HCT116 (cell line): Measurements from ENCODE around the gene SOCS4.

ENCODE experiments used
- CTCF ChIP-seq, 3 experiments: fragments of 200-600 bp in 1 of 3; sonication (generic) in 1 of 3; IDR thresholded peaks in 2 of 3; conservative IDR thresholded peaks in 1 of 3; 2 replicates each; pipeline ENCODE4 v1.5.1; 2012 to 2017; ENCODE audit warnings: low read depth in 2 of 3, low read length in 2 of 3, antibody characterized with exemption in 1 of 3, borderline replicate concordance in 1 of 3, control low read depth in 1 of 3, mild to moderate bottlenecking in 1 of 3, mixed read lengths in 1 of 3, mixed run types in 1 of 3, moderate library complexity in 1 of 3; ENCODE audit not compliant: insufficient read depth in 1 of 3
- EZH2 ChIP-seq: fragments of 200-600 bp; sonication (generic); IDR thresholded peaks from 2 replicates; pipeline ENCODE4 v1.6.1; 2017; ENCODE audit warnings: antibody characterized with exemption, mixed run types
- SP1 ChIP-seq: IDR thresholded peaks from 2 replicates; pipeline ENCODE4 v1.6.1; 2012; ENCODE audit warnings: low read depth

GRCh38 chr14:55071870-55072640, 45.0 kb downstream of the SOCS4 start:
- TF ChIP-seq CTCF (IDR thresholded peaks at IDR 0.05 in 2 of 3, conservative IDR thresholded peaks at IDR 0.05 in 1 of 3; ENCODE audit: borderline replicate concordance in 1 of 3, insufficient read depth in 1 of 3, low read depth in 2 of 3, low read length in 2 of 3) (no peak), SP1 (no peak), EZH2 (no peak)
